Left ventricle myocardium inferior (tissue), 1 donor: Measurements from ENCODE around the gene KDM7A. TPM values are rescaled to one million over a fixed set of nuclear protein-coding genes. Genes with fewer than 3 reads are reported as not detected.

Experiments
- DNase-seq: peaks from one replicate; pipeline ENCODE4 v3.0.0-alpha.2; 2020
- H3K27ac ChIP-seq: fragments of 200-600 bp; replicated peaks from 2 replicates; pipeline ENCODE4 v1.8.0; 2021
- H3K27me3 ChIP-seq: fragments of 200-600 bp; 2 replicates; pipeline ENCODE4 v1.8.0; 2021; ENCODE audit warnings: low read depth
- H3K36me3 ChIP-seq: fragments of 200-600 bp; 2 replicates; pipeline ENCODE4 v1.8.0; 2021
- H3K4me1 ChIP-seq: fragments of 200-600 bp; 2 replicates; pipeline ENCODE4 v1.8.0; 2021
- H3K4me3 ChIP-seq: fragments of 200-600 bp; 2 replicates; pipeline ENCODE4 v1.8.0; 2021; ENCODE audit warnings: mild to moderate bottlenecking, moderate library complexity
- H3K9me3 ChIP-seq: fragments of 200-600 bp; replicated peaks from 2 replicates; pipeline ENCODE4 v1.8.0; 2021
- CTCF ChIP-seq: fragments of 200-600 bp; IDR thresholded peaks from 2 replicates; pipeline ENCODE4 v1.8.0; 2021; ENCODE audit warnings: antibody characterized with exemption, mild to moderate bottlenecking, borderline replicate concordance
- intact Hi-C: fragments of 100-400 bp; cut with micrococcal nuclease; formaldehyde crosslinking; loops from one replicate; pipeline ENCODE4 v1.11.0; 2022
- total RNA-seq: library from RNA; stranded (reverse); fragmentation: NEBNext Ultra II Directional; extraction: Animal tissue kit (Norgen Biotek cat#: 25700); gene quantifications from one replicate; pipeline ENCODE4 v1.2.1, GENCODE V29; 2021
- donor health status: DM: no; HTN: yes; CAD: no; lungs with severe emphysema.

Gene KDM7A
- total RNA-seq, 1 donor from 2014 or later = 8.2 TPM

- no peak for TF ChIP-seq CTCF
- Histone ChIP-seq H3K9me3 (no peaks in the 10 kb centered on the region), H3K4me1 (peaks cover 65% of the 10 kb centered on the region), H3K27me3 (no peaks in the 10 kb centered on the region), H3K36me3 (peaks cover 32% of the 10 kb centered on the region), H3K4me3 (no peak overlapping the region), H3K27ac (no peak overlapping the region)
- no peak for DNase-seq
- intact Hi-C loops = no loop called here
Measured at GRCh38 chr7:140058517-140058916, 118.3 kb downstream of the KDM7A start.

- DNase-seq = no peak
- Histone ChIP-seq H3K9me3 (no peaks in the 10 kb centered on the region), H3K27me3 (no peaks in the 10 kb centered on the region), H3K36me3 (peaks cover 43% of the 10 kb centered on the region), H3K4me3 (no peak overlapping the region), H3K4me1 (peaks cover 53% of the 10 kb centered on the region), H3K27ac (no peak overlapping the region)
- TF ChIP-seq CTCF = no peak
- intact Hi-C loops = no loop called here
Measured at GRCh38 chr7:140057143-140057535, 119.6 kb downstream of the KDM7A start.

GRCh38 chr7:140056431-140057142, 120.2 kb downstream of the KDM7A start:
- intact Hi-C loops = no loop called here
- DNase-seq = no peak
- Histone ChIP-seq H3K27me3 (no peaks in the 10 kb centered on the region), H3K27ac (no peak overlapping the region), H3K4me1 (peaks cover 47% of the 10 kb centered on the region), H3K36me3 (peaks cover 43% of the 10 kb centered on the region), H3K4me3 (no peak overlapping the region), H3K9me3 (no peaks in the 10 kb centered on the region)
- TF ChIP-seq CTCF = no peak

- Histone ChIP-seq H3K36me3 (peaks cover 43% of the 10 kb centered on the region), H3K27ac (no peak overlapping the region), H3K9me3 (no peaks in the 10 kb centered on the region), H3K4me3 (no peak overlapping the region), H3K4me1 (peaks cover 41% of the 10 kb centered on the region), H3K27me3 (no peaks in the 10 kb centered on the region)
- intact Hi-C loops = no loop called here
- no peak for TF ChIP-seq CTCF
- no peak for DNase-seq
Measured at GRCh38 chr7:140055833-140056232, 121.0 kb downstream of the KDM7A start.

- peaks cover 41% of the 10 kb centered on the region for H3K4me1 ChIP-seq
Measured at GRCh38 chr7:140054751-140055150, 122.0 kb downstream of the KDM7A start.

More at GRCh38 chr7:140054751-140055150, 122.0 kb downstream of the KDM7A start:
- no peaks in the 10 kb centered on the region for H3K27me3 ChIP-seq
- H3K4me3 ChIP-seq = no peak overlapping the region
- TF ChIP-seq CTCF = no peak
- no peaks in the 10 kb centered on the region for H3K9me3 ChIP-seq
- peaks cover 43% of the 10 kb centered on the region for H3K36me3 ChIP-seq
- DNase-seq = no peak
- H3K27ac ChIP-seq = no peak overlapping the region
- intact Hi-C loops = no loop called here
